A549 (cell line): ENCODE measurements around the gene UQCC2. TPM values are rescaled to one million over a fixed set of nuclear protein-coding genes. Genes with fewer than 3 reads are reported as not detected.

Experiments used
- ATAC-seq, 2 experiments: fragments of 200-7000 bp in 1 of 2; fragments of >200 bp in 1 of 2; cut with Nextera tagmentation in 1 of 2; cut with Tn5 transposase in 1 of 2; 3 replicates each; pipeline versions ENCODE4 v1.8.0 to v1.9.1; 2018 to 2020; ENCODE audit warnings: mild to moderate bottlenecking in 1 of 2, moderate library complexity in 1 of 2
- CTCF ChIA-PET: fragments of 300-600 bp; sonication (Branson Sonifier 250); formaldehyde crosslinking; extraction: SDS; loops from one replicate; lab custom pipeline; 2021; ENCODE audit warnings: antibody characterized with exemption, inconsistent platforms; lab: Yijun Ruan, JAX
- POLR2A ChIA-PET: fragments of 350-600 bp; formaldehyde crosslinking; extraction: SDS; loops from one replicate; lab custom pipeline; 2021; ENCODE audit warnings: antibody characterized with exemption, inconsistent platforms; lab: Yijun Ruan, JAX
- DNase-seq, 2 experiments: peaks; one replicate each; pipeline versions ENCODE4 v3.0.0 to v3.0.0-alpha.2; 2011 to 2016; ENCODE audit warnings: low read depth in 1 of 2, low spot score in 1 of 2
- FAIRE-seq: peaks from 2 replicates; lab custom pipeline; 2011; peaks lifted over from hg19 to GRCh38; lab: Jason Lieb, UNC
- H3K27ac ChIP-seq, 2 experiments: fragments of >200 bp; sonication (Bioruptor Twin); formaldehyde crosslinking; 3 replicates each; pipeline ENCODE4 v1.5.1; 2016 to 2017
- H3K4me1 ChIP-seq: fragments of >200 bp; sonication (Bioruptor Twin); formaldehyde crosslinking; 3 replicates; pipeline ENCODE4 v1.6.1; 2016
- H3K4me2 ChIP-seq: fragments of >200 bp; sonication (Bioruptor Twin); formaldehyde crosslinking; 3 replicates; pipeline ENCODE4 v1.6.1; 2016
- H3K4me3 ChIP-seq: fragments of >200 bp; sonication (Bioruptor Twin); formaldehyde crosslinking; 3 replicates; pipeline ENCODE4 v1.5.1; 2016
- H3K9me3 ChIP-seq: fragments of >200 bp; sonication (Bioruptor Twin); formaldehyde crosslinking; 3 replicates; pipeline ENCODE4 v1.6.1; 2016
- CEBPB ChIP-seq, 2 experiments: fragments of >200 bp in 1 of 2; sonication (Bioruptor Twin) in 1 of 2; formaldehyde crosslinking in 1 of 2; IDR thresholded peaks; 2 replicates each; pipeline ENCODE4 v1.6.1; 2012 to 2016
- CHD4 ChIP-seq: fragments of 200-600 bp; sonication (generic); IDR thresholded peaks from 2 replicates; pipeline ENCODE4 v1.6.1; 2016; ENCODE audit warnings: antibody characterized with exemption, mild to moderate bottlenecking, borderline replicate concordance
- EHF ChIP-seq: fragments of 250-450 bp; sonication (Bioruptor Pico); IDR thresholded peaks from 2 replicates; pipeline ENCODE4 v1.5.0; 2020; ENCODE audit warnings: mild to moderate bottlenecking
- EHMT2 ChIP-seq: fragments of 200-600 bp; sonication (generic); IDR thresholded peaks from 2 replicates; pipeline ENCODE4 v1.6.1; 2016; ENCODE audit warnings: antibody characterized with exemption, low read depth, mild to moderate bottlenecking, moderate library complexity
- ESRRA ChIP-seq: fragments of 150-350 bp; IDR thresholded peaks from 2 replicates; pipeline ENCODE4 v1.6.1; 2014; ENCODE audit warnings: mild to moderate bottlenecking, low read length, borderline replicate concordance
- FOSL2 ChIP-seq, 2 experiments: fragments of 450-650 bp in 1 of 2; fragments of >200 bp in 1 of 2; sonication (Bioruptor Twin) in 1 of 2; formaldehyde crosslinking; IDR thresholded peaks; 2 replicates each; pipeline versions ENCODE4 v1.5.0 to v1.6.1; 2016 to 2020; ENCODE audit warnings: mild to moderate bottlenecking in 1 of 2, moderate library complexity in 1 of 2
- HOXA7 ChIP-seq: fragments of 250-450 bp; sonication (Bioruptor Pico); IDR thresholded peaks from 2 replicates; pipeline ENCODE4 v1.5.0; 2020; ENCODE audit warnings: mild to moderate bottlenecking, moderate library complexity
- KDM5A ChIP-seq: fragments of 200-600 bp; sonication (generic); IDR thresholded peaks from 2 replicates; pipeline ENCODE4 v1.6.1; 2016; ENCODE audit warnings: antibody characterized with exemption, mild to moderate bottlenecking
- MAFK ChIP-seq: fragments of 450-650 bp; IDR thresholded peaks from 2 replicates; pipeline ENCODE4 v1.6.1; 2014; ENCODE audit not compliant: partially characterized antibody
- MAZ ChIP-seq: fragments of 150-350 bp; IDR thresholded peaks from 2 replicates; pipeline ENCODE4 v1.6.1; 2014; ENCODE audit warnings: antibody characterized with exemption, low read depth, low read length, borderline replicate concordance
- NR3C1 ChIP-seq: fragments of >200 bp; sonication (Bioruptor Twin); formaldehyde crosslinking; IDR thresholded peaks from 3 replicates; pipeline ENCODE4 v1.6.1; 2017
- RNF2 ChIP-seq: fragments of 200-600 bp; sonication (generic); IDR thresholded peaks from 2 replicates; pipeline ENCODE4 v1.6.1; 2016; ENCODE audit warnings: low read depth, mild to moderate bottlenecking, antibody characterized with exemption, moderate library complexity, borderline replicate concordance
- SMC3 ChIP-seq: fragments of >200 bp; sonication (Bioruptor Twin); formaldehyde crosslinking; IDR thresholded peaks from 3 replicates; pipeline ENCODE4 v1.6.1; 2018; ENCODE audit warnings: inconsistent platforms
- TP53 ChIP-seq: fragments of 250-450 bp; sonication (Bioruptor Pico); IDR thresholded peaks from 2 replicates; pipeline ENCODE4 v1.5.0; 2021; ENCODE audit warnings: mild to moderate bottlenecking, moderate library complexity
- ZC3H11A ChIP-seq: fragments of 450-650 bp; IDR thresholded peaks from 2 replicates; pipeline ENCODE4 v1.6.1; 2014; ENCODE audit warnings: antibody characterized with exemption, mild to moderate bottlenecking
- ZFP36 ChIP-seq: fragments of 450-650 bp; IDR thresholded peaks from 2 replicates; pipeline ENCODE4 v1.6.1; 2014; ENCODE audit warnings: borderline replicate concordance; ENCODE audit not compliant: partially characterized antibody
- ZNF302 ChIP-seq: fragments of 250-450 bp; sonication (Bioruptor Pico); IDR thresholded peaks from 2 replicates; pipeline ENCODE4 v1.9.0; 2021; ENCODE audit warnings: inconsistent platforms, mild to moderate bottlenecking, moderate library complexity
- WGBS: methylation state at CpG from one replicate; pipeline ENCODE4 v1.1.6; 2017; ENCODE audit errors: missing lambda C conversion rate; 5-methylcytosine and 5-hydroxymethylcytosine counted together
- polyA plus RNA-seq, 4 experiments: library from polyadenylated mRNA; depleted of rRNA in 3 of 4; stranded (reverse); fragments of >200 nt; fragmentation: RNase III in 1 of 4; extraction: RNeasy Plus Mini Kit Qiagen cat#74134 plus additional on column Dnase treatment in 1 of 4; gene quantifications; 2 replicates in 3 of 4; 3 replicates in 1 of 4; pipeline ENCODE4 v1.2.3, GENCODE V29; 2011 to 2017
- TF ChIP-seq, protein P1 (sequence below): fragments of 250-450 bp; sonication (Bioruptor Pico); IDR thresholded peaks from 2 replicates; pipeline ENCODE4 v1.5.0; 2020; ENCODE audit warnings: low read depth, mild to moderate bottlenecking, moderate library complexity
- TF ChIP-seq, protein P2 (sequence below): fragments of 250-450 bp; sonication (Bioruptor Pico); IDR thresholded peaks from 2 replicates; pipeline ENCODE4 v1.5.0; 2021; ENCODE audit warnings: mild to moderate bottlenecking, moderate library complexity, borderline replicate concordance
- TF ChIP-seq, protein P3 (sequence below): IDR thresholded peaks from 2 replicates; pipeline ENCODE4 v1.6.1; 2012; ENCODE audit warnings: low read depth, borderline replicate concordance
- TF ChIP-seq, protein P4 (sequence below): fragments of >200 bp; sonication (Bioruptor Twin); formaldehyde crosslinking; IDR thresholded peaks from 2 replicates; pipeline ENCODE4 v1.6.1; 2016

Gene UQCC2
- polyA plus RNA-seq, 2 of the 4 experiments (the other 2 are of a cell fraction), result 65.5 to 82.0 TPM

DNA sequence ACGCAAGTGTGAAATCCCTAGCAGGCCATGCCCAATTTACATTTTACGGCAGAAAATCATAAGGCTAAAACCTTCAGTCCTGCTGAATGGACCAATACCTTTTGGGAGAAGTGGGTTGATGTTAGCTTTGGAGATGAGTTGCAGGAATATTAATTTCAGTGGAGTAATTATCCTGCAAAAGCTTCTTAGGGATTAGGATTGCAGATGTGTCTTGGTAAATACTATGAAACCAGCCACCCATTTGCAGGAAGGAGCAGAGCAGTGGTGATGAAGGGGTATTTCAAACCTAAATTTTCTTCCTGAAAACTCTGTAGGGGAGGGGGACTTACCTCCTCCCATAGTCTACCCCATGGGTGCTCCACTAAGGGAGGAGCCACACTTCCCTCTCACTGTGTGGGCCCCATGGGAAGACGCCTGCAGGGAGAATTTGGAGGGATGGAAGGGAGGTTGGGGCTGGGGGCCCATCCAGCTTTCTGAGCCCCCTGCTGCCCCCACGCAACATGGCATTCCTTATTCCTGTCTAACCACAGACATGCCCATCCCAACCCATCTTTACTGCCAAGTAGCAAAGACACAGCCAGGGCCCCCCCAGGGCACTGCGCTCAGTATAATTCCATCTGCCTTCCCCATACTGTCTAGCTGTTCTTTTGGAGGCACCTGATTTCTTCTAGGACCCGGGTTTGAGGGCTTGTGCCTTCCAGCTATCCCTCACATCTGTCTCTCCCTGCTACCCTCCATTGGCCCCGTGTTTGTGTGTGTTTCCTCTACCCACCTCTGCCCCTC is 14.6 kb upstream of the UQCC2 start:
- no peaks in the 10 kb centered on the region for H3K4me1 ChIP-seq
- no peaks in the 10 kb centered on the region for H3K9me3 ChIP-seq
- H3K4me2 ChIP-seq, result no peak overlapping the region
- CTCF ChIA-PET, result interaction anchor here (1.3 to 3.6 kb wide), 5 partner anchors 11 to 147 kb away, joined by 3 to 16 read pairs (median 4); partner anchors contain the start of gene UQCC2
- H3K4me3 ChIP-seq, result no peak overlapping the region
- FAIRE-seq, result no peak
- TF ChIP-seq, protein P1, sequence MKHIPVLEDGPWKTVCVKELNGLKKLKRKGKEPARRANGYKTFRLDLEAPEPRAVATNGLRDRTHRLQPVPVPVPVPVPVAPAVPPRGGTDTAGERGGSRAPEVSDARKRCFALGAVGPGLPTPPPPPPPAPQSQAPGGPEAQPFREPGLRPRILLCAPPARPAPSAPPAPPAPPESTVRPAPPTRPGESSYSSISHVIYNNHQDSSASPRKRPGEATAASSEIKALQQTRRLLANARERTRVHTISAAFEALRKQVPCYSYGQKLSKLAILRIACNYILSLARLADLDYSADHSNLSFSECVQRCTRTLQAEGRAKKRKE (CRISPR knock-in tag), result no peak
- TF ChIP-seq SMC3 (no peak), NR3C1 (no peak), MAFK (no peak), RNF2 (no peak), KDM5A (no peak)
- TF ChIP-seq, protein P2, sequence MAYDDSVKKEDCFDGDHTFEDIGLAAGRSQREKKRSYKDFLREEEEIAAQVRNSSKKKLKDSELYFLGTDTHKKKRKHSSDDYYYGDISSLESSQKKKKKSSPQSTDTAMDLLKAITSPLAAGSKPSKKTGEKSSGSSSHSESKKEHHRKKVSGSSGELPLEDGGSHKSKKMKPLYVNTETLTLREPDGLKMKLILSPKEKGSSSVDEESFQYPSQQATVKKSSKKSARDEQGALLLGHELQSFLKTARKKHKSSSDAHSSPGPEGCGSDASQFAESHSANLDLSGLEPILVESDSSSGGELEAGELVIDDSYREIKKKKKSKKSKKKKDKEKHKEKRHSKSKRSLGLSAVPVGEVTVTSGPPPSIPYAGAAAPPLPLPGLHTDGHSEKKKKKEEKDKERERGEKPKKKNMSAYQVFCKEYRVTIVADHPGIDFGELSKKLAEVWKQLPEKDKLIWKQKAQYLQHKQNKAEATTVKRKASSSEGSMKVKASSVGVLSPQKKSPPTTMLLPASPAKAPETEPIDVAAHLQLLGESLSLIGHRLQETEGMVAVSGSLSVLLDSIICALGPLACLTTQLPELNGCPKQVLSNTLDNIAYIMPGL (CRISPR knock-in tag), result no peak
- TF ChIP-seq, protein P3, sequence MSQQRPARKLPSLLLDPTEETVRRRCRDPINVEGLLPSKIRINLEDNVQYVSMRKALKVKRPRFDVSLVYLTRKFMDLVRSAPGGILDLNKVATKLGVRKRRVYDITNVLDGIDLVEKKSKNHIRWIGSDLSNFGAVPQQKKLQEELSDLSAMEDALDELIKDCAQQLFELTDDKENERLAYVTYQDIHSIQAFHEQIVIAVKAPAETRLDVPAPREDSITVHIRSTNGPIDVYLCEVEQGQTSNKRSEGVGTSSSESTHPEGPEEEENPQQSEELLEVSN, result no peak
- TF ChIP-seq, protein P4, sequence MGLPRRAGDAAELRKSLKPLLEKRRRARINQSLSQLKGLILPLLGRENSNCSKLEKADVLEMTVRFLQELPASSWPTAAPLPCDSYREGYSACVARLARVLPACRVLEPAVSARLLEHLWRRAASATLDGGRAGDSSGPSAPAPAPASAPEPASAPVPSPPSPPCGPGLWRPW, result no peak
- TF ChIP-seq, all 56 proteins: peak for 0
- POLR2A ChIA-PET, result interaction anchor here (1.6 kb wide), 1 partner anchor 14 kb away, joined by 3 read pairs; no protein-coding TSS in a partner anchor
- no peak for ATAC-seq
- 71% methylated on average over 7 of the region's 7 CpGs for WGBS
- no peak overlapping the region for H3K27ac ChIP-seq
- no peak for DNase-seq

DNA sequence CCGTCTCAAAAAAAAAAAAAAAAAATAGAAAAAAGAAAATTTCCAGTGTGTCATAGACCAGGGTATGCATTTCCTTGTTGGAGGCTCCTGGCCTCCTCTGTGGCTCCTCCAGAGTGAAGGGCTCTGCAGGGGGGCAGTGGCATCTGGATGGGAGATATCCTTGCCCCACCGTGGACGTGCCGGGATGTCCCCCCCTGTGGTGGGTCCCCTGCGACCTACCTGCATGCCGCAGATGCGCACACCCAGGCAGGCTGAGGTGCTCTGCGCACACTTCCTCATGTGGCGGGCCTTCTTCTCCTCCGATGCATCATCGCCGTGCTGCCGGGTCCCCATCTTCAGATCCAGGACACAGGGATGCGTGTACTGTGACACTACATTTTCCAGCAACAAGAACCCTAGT is 13.7 kb upstream of the UQCC2 start:
- no peaks in the 10 kb centered on the region for H3K4me1 ChIP-seq
- no peaks in the 10 kb centered on the region for H3K9me3 ChIP-seq
- ChIA-PET CTCF (interaction anchor here (0.7 to 3.6 kb wide), 5 partner anchors 10 to 135 kb away, joined by 3 to 16 read pairs (median 4); partner anchors contain the start of gene UQCC2), POLR2A (interaction anchor here (1.6 kb wide), 1 partner anchor 13 kb away, joined by 3 read pairs; no protein-coding TSS in a partner anchor)
- 79% methylated on average over 14 of the region's 14 CpGs for WGBS
- ATAC-seq, result no peak
- no peak for TF ChIP-seq CEBPB (IDR thresholded peaks at IDR 0.05)
- TF ChIP-seq ZFP36, result no peak
- no peak for TF ChIP-seq HOXA7 (CRISPR knock-in tag)
- TF ChIP-seq, all 56 proteins: peak for 0
- Histone ChIP-seq H3K4me3 (no peak overlapping the region), H3K27ac (no peak overlapping the region), H3K4me2 (no peak overlapping the region)
- DNase-seq (no peak), FAIRE-seq (no peak)

DNA sequence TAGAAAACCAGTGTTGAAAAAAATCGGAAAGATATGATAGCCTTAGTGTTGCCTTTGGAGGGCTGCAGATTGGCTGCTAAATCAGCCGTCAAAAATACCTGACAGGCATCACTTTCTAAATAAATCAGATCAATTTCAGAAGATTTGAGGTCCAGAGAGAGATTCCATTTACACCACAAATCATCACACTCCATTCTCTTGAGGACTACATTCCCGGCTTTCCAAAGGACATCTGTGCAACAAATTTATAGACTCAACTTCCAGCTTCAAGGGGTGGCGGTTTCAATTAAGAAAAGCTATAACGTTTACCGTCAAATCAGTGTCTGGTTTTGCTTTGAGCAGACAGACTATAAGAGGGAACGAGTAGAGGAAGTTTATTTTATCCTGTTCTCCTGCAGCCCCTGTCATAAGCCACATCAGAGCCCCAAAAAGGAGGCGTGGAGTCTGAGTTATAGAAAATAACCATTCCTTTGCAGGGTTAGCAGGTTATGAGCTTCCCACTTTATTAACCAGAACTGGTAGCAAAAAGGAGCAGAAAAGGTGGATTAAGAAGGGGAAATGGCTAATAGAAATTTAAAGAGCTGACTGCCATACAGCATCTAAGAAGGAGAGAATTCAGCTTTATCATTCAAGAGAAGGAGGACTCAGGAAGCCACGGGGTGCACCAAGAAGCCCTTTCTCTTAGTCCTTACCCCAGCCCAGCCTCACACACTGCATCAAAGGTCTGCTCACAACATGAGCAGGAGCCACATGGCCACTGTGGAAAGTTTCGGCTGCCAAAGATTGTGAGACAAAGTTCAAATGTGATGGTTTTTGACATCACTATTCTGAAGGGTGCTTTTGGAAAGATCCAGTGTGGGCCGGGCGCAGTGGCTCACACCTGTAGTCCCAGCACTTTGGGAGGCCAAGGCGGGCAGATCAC is 12.9 kb upstream of the UQCC2 start:
- CTCF ChIA-PET, result interaction anchor here (0.7 to 2.9 kb wide), 5 partner anchors 13 to 134 kb away, joined by 3 to 18 read pairs (median 7); partner anchors contain the start of gene UQCC2
- ATAC-seq (no peak), DNase-seq (no peak), FAIRE-seq (no peak)
- Histone ChIP-seq H3K27ac (no peak overlapping the region), H3K4me3 (no peak overlapping the region), H3K4me1 (no peaks in the 10 kb centered on the region), H3K9me3 (no peaks in the 10 kb centered on the region), H3K4me2 (no peak overlapping the region)
- TF ChIP-seq EHMT2 (no peak), FOSL2 (IDR thresholded peaks at IDR 0.05) (no peak), FOSL2 (CRISPR knock-in tag; IDR thresholded peaks at IDR 0.05) (no peak), MAZ (no peak), TP53 (CRISPR knock-in tag) (no peak), ZC3H11A (no peak), EHF (CRISPR knock-in tag) (no peak), ZNF302 (no peak), ESRRA (no peak), CHD4 (no peak)
- POLR2A ChIA-PET, result no interaction called here
- WGBS, result 58% methylated on average over 13 of the region's 13 CpGs
